Stimulated activated CD8-positive, alpha-beta memory T cell treated with anti-CD3 and anti-CD28 coated beads, Interleukin-2, amount 100 ng/mL, for 48 hours (primary cell): ENCODE measurements around the gene DOCK3.
"Not testable (repeated sequence)": the region's sequence is repeated elsewhere in the genome, so short reads cannot be mapped to it uniquely, and the experiment has no call there.

Experiments
- DNase-seq, 2 donors: peaks; one replicate each; pipeline ENCODE4 v3.0.0-alpha.2; 2020; ENCODE audit warnings: low read depth in 2 of 2

The DOCK3 gene

DNA sequence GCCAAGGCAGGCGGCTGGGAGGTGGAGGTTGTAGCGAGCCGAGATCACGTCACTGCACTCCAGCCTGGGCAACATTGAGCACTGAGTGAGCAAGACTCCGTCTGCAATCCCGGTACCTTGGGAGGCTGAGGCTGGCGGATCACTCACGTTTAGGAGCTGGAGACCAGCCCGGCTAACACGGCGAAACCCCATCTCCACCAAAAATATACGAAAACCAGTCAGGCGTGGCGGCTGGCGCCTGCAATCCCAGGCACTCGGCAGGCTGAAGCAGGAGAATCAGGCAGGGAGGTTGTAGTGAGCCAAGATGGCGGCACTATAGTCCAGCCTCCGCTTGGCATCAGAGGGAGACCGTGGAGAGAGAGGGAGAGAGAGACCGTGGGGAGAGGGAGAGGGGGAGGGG lies 129.6 kb downstream of the DOCK3 start:
- DNase-seq = not testable (repeated sequence)

DNA sequence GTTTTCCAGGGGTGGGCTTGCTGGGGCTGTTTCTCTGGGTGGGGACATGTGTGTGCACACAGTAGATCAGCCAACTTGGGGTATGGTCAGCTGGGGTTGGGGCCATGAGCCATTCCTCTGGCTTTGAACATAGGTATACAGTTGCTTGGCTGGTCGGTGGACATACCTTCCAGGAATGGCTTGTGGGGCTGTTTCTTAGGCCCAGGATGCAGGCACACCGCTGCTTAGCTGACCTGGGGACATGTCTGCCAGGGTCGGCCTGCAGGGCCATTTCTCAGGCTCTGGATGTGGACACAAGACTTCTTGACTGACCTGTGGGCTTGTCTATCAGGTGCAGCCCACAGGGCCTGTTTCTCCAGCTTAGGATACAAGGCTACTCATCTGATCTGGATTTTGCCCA lies 130.6 kb downstream of the DOCK3 start:
- no peak for DNase-seq

DNA sequence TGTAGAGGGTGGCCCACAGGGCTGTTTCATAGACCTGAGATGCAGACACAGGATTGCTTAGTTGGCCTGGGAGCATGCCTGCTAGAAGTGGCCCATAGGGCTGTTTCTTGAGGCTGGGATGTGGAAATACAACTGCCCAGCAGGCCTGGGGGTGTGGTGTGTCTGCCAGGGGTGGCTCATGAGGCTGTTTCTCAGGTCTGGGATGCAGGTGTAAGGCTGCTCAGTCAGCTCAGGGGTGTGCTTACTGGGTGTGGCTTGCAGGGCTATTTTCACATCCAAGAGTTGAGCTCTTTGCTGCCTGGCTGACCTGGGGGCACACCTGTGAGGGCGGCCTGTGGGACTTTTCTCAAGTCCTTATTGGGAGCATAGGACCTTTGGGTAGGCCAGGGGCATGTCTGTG lies 131.3 kb downstream of the DOCK3 start:
- DNase-seq = no peak

DNA sequence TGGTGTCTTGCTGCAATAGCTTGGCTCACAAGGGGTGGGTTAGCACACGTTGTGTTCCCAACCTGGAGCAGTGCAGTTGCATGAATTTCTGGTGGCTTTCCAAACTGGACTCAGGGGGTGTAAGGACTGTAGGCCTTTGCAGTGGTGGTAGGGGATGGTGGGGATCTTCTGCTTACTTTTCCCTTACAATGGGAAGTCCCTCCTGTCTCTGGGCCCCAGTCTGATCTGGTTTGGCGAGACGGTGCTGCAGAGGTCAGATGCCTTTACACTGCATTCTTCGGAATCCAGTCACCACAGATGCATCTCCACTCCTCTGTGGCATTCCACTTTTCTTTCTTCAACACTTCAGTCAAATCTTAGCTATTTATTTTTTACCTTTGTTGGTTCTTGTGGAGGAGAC lies 132.1 kb downstream of the DOCK3 start:
- no peak for DNase-seq

DNA sequence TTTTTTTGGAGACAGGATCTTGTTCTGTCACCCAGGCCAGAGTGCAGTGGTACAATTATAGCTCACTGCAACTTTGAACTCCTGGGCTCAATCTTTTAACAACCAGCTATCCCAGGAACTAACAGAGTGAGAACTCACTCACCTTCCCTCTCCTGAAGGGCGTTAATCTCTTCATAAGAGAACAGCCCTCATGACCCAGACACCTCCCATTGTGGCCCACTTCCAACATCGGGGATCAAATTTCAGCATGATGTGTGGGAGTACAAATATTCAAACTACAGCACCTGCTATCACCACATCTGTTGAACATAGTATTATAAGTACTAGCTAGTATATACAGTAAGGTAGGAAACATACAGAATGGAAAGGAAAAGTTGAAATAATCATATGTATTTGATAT lies 132.5 kb downstream of the DOCK3 start:
- DNase-seq = no peak

DNA sequence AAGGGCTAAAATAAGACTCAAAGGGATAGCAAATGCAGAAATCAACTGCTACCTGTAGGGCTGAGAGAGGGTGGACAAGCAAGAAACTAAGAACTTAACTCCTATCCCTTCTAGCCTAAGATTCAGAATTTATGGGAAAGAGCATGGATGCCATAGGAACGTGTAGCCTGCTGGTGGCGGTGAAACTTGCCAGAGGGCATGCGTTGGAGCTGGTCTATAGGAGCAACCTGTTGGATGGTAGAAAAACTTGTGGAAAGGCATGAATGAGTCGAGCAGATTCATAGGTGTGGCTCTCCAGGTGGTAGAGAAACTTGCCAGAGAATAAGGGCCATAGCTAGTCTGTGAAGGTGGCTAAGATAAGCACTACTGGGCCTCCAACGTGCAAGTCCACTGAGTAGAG lies 137.2 kb downstream of the DOCK3 start:
- no peak for DNase-seq

DNA sequence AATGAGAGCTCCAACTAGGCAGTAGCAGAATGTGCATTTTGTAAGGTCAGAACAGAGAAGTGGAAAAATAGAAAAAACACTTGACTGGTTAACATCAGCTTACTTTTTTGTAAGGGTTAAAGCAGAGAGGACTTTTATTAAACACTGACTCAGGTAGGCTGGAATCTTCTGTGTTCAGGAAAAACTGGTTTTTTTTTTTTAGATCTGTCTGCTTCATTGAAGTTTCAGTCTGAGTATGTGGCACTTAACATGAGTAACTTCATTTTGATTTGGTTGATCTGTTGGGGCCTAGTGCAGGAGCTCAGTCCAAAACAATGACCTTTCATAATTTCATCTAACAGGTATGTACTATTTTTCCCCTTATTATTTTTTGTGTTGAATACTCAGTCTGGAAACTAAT lies 141.1 kb downstream of the DOCK3 start:
- no peak for DNase-seq

DNA sequence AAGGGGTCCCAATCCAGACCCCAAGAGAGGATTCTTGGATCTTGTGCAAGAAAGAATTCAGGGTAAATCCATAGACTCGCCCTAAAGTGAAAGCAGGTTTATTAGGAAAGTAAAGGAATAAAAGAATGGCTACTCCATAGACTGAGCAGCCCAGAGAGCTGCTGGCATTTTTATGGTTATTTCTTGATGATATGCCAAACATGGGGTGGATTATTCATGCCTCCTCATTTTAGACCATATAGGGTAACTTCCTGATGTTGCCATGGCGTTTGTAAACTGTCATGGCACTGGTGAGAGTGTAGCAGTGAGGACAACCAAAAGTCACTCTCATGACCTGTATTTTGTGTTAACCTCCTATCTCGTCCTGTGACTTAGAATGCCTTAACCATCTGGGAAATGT lies 142.2 kb downstream of the DOCK3 start:
- no peak for DNase-seq

DNA sequence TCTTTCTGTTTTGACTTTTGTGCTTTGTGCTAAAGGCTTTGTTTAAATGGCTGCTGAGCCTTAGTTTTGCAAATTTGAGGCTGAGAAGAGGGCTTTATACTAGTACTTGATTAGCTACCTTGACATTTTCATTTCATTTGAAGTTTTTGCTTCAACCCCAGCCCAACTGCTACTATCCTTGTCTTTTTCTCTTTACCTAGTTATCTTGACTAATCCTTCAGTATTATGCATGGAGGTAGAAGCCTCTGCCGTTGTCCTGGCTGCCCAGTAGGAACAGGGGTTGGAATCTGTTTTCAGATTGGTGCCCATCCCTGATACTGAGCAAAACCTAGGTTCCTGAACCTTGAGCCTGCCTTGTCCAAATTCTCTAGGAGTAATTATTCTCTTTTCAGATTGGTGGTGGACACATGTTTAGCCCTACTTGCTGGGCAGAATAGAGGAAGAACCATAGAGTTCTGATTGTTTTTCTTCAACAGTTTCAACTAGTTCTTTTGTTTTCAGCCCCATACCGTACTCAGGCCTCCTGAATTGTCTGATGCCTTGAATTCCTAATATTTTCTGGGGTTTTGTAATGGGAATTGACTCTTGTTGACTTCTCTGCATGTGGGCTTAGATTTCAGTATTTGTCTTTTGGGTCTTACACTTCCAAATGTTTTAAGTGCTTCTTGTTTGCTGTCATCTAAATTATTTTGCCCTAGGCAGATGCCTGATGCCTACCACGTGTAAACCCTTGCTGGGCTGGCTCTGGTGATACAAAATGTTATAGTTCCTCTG lies 143.2 kb downstream of the DOCK3 start:
- no peak for DNase-seq

DNA sequence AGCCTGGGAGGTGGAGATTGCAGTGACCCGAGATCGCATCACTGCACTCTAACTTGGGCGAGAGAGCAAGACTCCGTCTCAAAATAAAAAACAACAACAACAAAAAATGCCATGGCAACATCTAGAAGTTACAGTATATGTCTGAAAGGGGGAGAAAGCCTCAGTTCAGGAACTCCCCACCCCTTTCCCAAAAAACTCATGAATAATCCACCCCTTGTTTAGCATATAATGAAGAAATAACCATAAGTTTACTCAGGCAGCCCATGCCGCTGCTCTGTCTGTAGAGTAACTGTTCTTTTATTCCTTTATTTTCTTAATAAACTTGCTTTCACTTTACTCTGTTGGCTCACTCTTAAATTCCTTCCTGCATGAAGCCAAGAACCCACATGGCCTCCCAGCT lies 145.2 kb downstream of the DOCK3 start:
- no peak for DNase-seq

DNA sequence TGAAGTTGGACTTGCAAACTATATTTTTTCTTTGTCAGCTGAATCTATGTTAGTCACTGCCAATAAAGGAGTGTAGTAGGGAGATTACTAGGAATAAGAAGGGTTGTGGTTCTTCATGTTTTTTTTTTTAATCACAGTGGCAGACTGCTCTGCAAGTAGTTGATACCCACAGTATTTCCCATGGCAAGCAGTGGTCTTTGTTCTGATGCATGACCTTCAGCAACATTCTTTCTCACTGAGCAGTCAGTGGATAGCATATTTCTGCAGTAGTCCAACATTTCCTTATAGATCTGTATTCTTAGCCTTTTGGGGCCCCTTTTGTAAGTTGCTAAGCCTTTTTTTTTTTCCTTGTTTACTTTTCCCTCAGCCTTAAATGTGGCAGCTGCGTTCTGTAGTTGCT lies 151.1 kb downstream of the DOCK3 start:
- no peak for DNase-seq

DNA sequence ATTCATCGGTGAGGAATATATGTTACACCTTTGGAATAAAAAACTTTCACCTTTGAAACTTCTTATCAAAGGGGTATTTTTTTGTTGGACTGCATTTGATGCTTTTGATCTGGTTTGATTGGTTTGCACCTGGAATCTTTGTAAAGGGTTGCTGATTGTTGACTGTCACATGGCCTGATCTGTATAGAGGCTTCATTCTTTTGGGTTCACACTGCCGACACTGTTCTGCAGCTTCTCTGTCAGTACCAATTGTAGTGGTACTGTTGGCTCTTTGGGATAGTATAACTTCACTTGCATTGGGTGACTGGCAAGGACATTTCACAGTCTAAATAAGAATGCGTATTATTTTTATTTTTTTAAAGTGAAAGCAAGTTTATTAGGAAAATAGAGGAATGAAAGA lies 155.7 kb downstream of the DOCK3 start:
- DNase-seq = no peak

DNA sequence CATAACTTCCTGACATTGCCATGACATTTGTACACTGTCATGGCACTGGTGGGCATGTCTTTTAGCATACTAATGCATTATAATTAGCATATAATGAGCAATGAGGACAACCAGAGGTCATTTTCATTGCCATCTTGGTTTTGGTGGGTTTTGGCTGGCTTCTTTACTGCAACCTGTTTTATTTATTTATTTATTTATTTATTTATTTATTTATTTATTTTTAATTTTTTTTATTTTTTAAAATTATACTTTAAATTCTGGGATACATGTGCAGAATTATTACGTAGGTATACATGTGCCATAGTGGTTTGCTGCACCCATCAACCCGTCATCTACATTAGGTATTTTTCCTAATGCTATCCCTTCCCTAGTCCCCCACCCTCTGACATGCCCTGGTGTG lies 156.3 kb downstream of the DOCK3 start:
- DNase-seq = not testable (repeated sequence)

DNA sequence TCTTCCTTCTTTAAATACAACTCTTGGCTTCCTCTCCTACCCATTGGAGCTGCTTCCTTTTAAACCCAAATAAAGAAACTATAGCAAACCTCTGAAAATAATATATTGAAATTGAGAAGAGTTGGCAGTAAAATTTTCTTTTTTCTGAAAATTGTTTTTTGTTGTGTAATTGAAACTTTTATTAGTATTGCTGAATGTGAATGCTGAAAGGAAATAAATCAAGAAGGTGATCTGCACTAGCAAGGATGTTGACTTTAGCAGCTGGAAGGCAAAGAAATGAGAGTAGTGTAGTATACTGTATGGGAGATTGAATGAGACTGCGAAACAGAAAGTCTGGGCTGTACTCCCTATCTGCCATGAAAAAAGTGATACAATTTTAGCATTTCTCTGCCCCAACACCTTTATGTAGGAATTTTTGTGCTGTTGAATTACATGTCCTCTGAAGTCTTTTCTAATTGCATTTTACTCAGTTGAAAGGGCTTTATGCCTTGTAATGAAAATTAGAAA lies 166.3 kb downstream of the DOCK3 start:
- no peak for DNase-seq

DNA sequence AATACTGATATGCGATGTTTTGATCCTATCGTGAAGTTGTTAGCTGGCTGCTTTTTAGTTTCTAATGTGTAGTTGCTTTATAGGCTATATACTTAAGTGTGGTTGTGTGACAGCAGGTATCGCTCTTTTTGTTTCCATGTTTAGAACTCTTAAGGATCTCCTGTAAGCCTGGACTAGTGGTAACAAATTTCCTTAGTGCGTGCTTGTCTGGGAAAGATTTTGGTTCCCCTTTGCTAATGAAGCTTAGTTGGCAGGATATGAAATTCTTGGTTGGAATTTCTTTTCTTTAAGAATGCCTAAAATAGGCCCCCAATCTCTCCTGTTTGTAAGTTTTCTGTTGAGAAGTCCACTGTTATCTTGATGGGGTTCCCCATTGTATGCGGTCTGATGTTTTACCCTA lies 173.6 kb downstream of the DOCK3 start:
- no peak for DNase-seq

DNA sequence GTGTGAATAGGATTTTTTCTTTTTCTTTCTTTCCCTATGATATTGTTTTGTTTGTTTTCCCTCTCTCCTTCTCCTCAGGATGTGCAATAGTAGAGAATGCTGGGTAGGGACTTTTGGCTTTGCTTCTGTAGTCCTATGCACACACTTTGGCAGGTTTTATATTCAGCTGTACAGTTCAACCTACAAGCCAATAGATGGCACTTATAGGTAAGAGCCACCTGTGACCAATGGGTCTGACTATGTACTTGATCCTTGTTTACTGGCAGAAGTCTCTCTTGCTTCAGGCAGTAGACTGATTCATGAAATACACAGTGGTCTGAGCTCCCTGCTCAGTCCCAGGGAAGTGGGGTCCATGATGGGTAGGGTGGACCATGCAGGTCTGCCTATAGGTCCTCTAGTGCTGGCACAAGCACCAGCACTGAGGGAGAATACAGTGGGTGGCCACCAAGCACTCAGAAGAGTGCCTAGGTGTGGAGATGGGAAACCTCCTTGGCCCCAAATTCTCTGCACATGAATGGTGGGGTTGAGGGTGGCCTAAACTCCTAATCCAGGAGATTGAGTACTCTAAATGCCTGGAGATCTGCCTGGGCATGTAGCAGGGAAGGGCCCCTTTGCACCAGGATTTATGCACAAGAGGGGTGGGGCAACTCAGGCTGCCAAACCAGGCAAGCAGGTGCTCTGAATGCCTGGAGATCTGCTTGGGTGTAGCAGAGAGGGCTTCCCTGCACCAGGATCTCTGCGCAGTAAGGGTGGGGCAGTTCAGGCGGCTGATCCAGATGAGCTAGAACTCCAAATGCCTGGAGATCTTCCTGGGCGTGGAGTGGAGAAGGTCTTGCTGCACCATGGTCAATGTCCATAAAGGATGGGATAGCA lies 176.1 kb downstream of the DOCK3 start:
- no peak for DNase-seq

DNA sequence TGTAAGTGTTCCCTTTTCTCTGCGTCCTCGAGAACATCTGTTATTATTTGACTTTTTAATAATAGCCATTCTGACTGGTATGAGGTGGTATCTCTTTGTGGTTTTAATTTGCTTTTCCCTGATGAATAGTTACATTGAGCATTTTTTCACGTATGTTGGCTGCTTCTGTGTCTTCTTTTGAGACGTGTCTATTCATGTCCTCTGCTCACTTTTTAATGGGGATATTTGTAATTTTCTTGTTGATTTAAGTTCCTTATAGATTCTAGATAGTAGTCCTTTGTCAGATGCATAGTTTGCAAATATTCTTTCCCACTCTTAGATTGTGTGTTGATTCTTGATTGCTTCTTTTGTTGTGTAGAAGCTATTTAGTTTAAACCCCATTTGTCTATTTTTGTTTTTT lies 179.2 kb downstream of the DOCK3 start:
- no peak for DNase-seq

DNA sequence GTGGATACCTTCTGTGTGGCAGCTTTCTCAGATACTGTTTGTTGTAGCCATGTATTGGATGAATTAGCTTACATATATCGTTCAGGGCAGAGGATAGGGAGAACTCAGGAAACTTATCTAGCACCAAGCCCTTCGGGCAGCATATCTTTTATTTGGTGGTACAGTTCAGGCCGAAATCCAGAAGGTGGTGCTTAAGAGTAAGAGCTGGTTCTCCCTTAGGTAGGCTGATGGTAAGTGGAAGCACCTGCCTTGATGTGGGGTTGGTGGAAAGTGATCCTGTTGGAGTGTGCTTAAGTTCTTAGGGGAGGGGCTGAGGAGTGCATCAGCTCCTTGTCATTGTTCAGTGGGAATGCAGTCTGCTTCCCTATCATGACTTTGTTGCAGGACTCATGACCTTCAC lies 187.5 kb downstream of the DOCK3 start:
- DNase-seq = no peak

DNA sequence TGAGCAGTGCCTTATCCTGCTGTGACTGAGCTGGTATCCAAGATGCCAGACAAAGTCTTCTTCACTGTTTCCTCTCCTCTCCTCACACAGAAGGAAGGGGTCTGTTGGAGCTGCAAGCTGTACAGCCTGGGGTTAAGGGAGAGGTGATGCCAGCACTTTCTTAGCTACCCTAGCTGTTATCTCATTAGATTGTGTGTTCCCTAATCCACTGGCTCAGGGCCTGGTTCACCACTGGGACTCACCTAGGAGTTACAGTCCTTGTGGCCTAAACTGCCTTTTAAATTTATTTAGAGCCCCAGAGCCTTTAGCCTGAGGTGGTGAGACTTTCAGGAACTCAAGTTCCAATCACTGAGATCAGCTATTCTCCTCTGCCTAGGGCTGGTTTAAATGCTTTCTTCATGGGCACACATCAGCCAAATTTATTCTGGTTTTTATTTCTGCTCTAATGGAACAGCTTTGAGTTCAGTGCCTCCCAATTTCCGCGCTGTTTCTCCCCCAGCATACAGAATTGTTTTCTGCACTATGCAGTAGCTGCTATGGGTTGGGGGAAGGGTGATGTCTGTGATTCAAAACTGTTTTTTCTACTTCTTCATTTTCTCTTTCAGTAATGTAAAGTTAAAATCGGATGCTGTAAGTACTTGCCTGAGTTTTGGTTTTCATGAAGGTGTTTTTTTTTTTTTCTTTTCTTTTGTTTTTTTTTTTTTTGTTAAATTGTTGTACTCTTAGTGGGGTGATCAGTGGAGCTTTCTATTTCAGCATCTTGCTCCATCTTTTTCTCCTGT lies 198.8 kb downstream of the DOCK3 start:
- DNase-seq = no peak

DNA sequence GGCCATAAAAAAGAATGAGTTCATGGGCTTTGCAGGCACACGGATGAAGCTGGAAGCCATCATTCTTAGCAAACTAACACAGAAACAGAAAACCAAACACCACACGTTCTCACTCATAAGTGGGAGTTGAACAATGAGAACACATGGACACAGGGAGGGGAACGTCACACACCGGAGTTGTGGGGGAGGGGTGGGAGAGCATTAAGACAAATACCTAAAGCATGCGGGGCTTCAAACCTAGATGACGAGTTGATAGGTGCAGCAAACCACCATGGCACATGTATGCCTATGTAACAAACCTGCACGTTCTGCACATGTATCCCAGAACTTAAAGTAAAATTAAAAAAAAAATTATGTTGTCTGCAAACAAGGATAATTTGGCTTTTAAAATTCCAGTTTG lies 200.1 kb downstream of the DOCK3 start:
- not testable (repeated sequence) for DNase-seq

DNA sequence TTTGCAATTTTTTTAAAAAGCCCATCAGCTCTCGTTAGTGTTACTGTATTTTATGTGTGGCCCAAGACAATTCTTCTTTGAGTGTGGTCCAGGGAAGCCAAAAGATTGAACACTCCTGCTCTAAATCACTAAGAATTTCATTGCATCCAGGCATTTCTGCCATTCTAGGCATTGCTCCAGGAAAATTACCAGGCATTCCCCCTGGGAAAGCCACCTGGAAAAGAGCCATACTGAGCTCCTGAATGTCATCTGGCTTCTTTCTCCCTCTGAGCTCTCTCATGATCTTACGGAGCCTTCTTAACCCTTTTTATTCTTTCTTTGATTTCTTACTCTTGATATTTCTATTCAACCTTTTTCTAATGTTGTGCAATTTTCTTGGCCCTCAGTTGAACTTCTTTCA lies 202.2 kb downstream of the DOCK3 start:
- no peak for DNase-seq

DNA sequence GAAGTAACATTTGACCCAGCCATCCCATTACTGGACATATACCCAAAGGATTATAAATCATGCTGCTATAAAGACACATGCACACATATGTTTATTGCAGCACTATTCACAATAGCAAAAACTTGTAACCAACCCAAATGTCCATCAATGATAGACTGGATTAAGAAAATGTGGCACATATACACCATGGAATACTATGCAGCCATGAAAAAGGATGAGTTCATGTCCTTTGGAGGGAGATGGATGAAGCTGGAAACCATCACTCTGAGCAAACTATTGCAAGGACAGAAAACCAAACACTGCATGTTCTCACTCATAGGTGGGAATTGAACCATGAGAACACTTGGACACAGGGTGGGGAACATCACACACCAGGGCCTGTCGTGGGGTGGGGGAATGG lies 208.0 kb downstream of the DOCK3 start:
- DNase-seq = not testable (repeated sequence)
